Transverse colon (tissue), 4 donors: ENCODE measurements around the gene HYCC2.

Experiments used
- CTCF ChIP-seq, 5 experiments: fragments of 200-600 bp in 3 of 5; fragments of 450-650 bp in 2 of 5; sonication (generic) in 3 of 5; IDR thresholded peaks; 1 replicate in 2 of 5; 2 replicates in 3 of 5; pipeline ENCODE4 v1.5.1; 2016 to 2017; ENCODE audit warnings: antibody characterized with exemption in 5 of 5, inconsistent platforms in 3 of 5, mild to moderate bottlenecking in 2 of 5, moderate library complexity in 1 of 5
- EP300 ChIP-seq: sonication (generic); formaldehyde crosslinking; IDR thresholded peaks from one replicate; pipeline ENCODE4 v1.6.1; 2017; ENCODE audit warnings: antibody characterized with exemption, low read depth
- POLR2A ChIP-seq: fragments of 450-650 bp; IDR thresholded peaks from one replicate; pipeline ENCODE4 v1.6.1; 2016; ENCODE audit warnings: antibody characterized with exemption, mild to moderate bottlenecking, moderate library complexity
- POLR2AphosphoS5 ChIP-seq, 3 donors: sonication (generic); formaldehyde crosslinking; IDR thresholded peaks; one replicate each; pipeline ENCODE4 v1.6.1; 2016; ENCODE audit warnings: antibody characterized with exemption in 3 of 3

- TF ChIP-seq CTCF (IDR thresholded peaks at IDR 0.05) (no peak), POLR2AphosphoS5 (IDR thresholded peaks at IDR 0.05) (no peak), POLR2A (no peak), EP300 (no peak)
Observed at GRCh38 chr2:201021914-201022313, 49.6 kb downstream of the HYCC2 start.
